K562 (cell line): ENCODE measurements around the gene SAP25. TPM values are rescaled to one million over a fixed set of nuclear protein-coding genes. Genes with fewer than 3 reads are reported as not detected.
A peak's percentile ranks its signal among the peaks of the same experiment; 100 is the strongest.

Experiments used
- ATAC-seq: fragments of 200-7000 bp; cut with Tn5 transposase; 3 replicates; pipeline ENCODE4 v1.9.1; 2020; ENCODE audit warnings: moderate library complexity
- BruUV-seq: library from RNA; stranded (reverse); fragments of 400-500 nt; replicated peaks from 2 replicates; lab custom pipeline; 2021; lab: Mats Ljungman, UMichigan
- CTCF ChIA-PET: fragments of 300-600 bp; formaldehyde crosslinking; extraction: SDS; loops from one replicate; lab custom pipeline; 2021; ENCODE audit warnings: low intra/inter-chr PET ratio; lab: Yijun Ruan, JAX
- POLR2A ChIA-PET: fragments of 300-600, 350-650 bp; sonication (Branson Sonifier 250); formaldehyde crosslinking; extraction: SDS; loops from one replicate; lab custom pipeline; 2021; ENCODE audit warnings: antibody characterized with exemption, inconsistent platforms; lab: Yijun Ruan, JAX
- DNase-seq, 4 experiments: peaks; one replicate each; pipeline versions ENCODE4 v3.0.0 to v3.0.0-alpha.2; 2011 to 2018; ENCODE audit warnings: low spot score in 3 of 4, mixed read lengths in 3 of 4; ENCODE audit errors: extremely low read depth in 1 of 4
- FAIRE-seq: peaks from 2 replicates; lab custom pipeline; 2011; peaks lifted over from hg19 to GRCh38; lab: Jason Lieb, UNC
- H2AFZ ChIP-seq: 2 replicates; pipeline ENCODE4 v1.6.0; 2011; ENCODE audit warnings: low read depth, low read length, control low read depth, inconsistent platforms
- H3K27ac ChIP-seq: fragments of 200-600 bp; 3 replicates; pipeline ENCODE4 v1.8.0; 2011; ENCODE audit warnings: low read depth, mild to moderate bottlenecking, control low read depth, inconsistent platforms, low read length, moderate library complexity, mixed read lengths; ENCODE audit errors: extremely low read depth
- H3K27me3 ChIP-seq, 2 experiments: fragments of 300-600 bp in 1 of 2; 2 replicates in 1 of 2; 3 replicates in 1 of 2; pipeline versions ENCODE4 v1.6.0 to v1.8.0; 2011; ENCODE audit warnings: inconsistent platforms in 2 of 2, low read length in 2 of 2, mild to moderate bottlenecking in 1 of 2, mixed read lengths in 1 of 2, moderate library complexity in 1 of 2; ENCODE audit not compliant: control insufficient read depth in 2 of 2, insufficient read depth in 2 of 2
- H3K36me3 ChIP-seq: fragments of 300-600 bp; 3 replicates; pipeline ENCODE4 v1.8.0; 2011; ENCODE audit warnings: mild to moderate bottlenecking, low read length, inconsistent platforms; ENCODE audit not compliant: control insufficient read depth, insufficient read depth
- H3K4me1 ChIP-seq, 2 experiments: fragments of 200-600 bp in 1 of 2; replicated peaks in 1 of 2; 2 replicates in 1 of 2; 3 replicates in 1 of 2; pipeline versions ENCODE4 v1.5.1 to v1.8.0; 2011; ENCODE audit warnings: inconsistent platforms in 2 of 2, low read length in 2 of 2, mild to moderate bottlenecking in 1 of 2, mixed read lengths in 1 of 2, moderate library complexity in 1 of 2; ENCODE audit not compliant: control insufficient read depth in 2 of 2, insufficient read depth in 2 of 2
- H3K4me2 ChIP-seq: 2 replicates; pipeline ENCODE4 v1.6.1; 2011; ENCODE audit warnings: low read length, control low read depth, inconsistent platforms, mixed read lengths; ENCODE audit not compliant: insufficient read depth
- H3K4me3 ChIP-seq: fragments of 200-600 bp; sonication (generic), shearing (Covaris generic); 2 replicates; pipeline ENCODE4 v1.5.1; 2016; ENCODE audit warnings: control low read depth, inconsistent platforms
- H3K79me2 ChIP-seq: fragments of 200-600 bp; 3 replicates; pipeline ENCODE4 v1.8.0; 2011; ENCODE audit warnings: low read length, inconsistent platforms; ENCODE audit not compliant: control insufficient read depth, insufficient read depth
- H3K9ac ChIP-seq, 2 experiments: 2 replicates each; pipeline versions ENCODE4 v1.6.0 to v1.6.1; 2011; ENCODE audit warnings: low read depth in 2 of 2, low read length in 2 of 2, control low read depth in 1 of 2, inconsistent platforms in 1 of 2, mild to moderate bottlenecking in 1 of 2, mixed read lengths in 1 of 2; ENCODE audit not compliant: insufficient read depth in 1 of 2
- H3K9me1 ChIP-seq: one replicate; pipeline ENCODE4 v1.6.0; 2011; ENCODE audit warnings: inconsistent platforms, mild to moderate bottlenecking, low read length, moderate library complexity; ENCODE audit not compliant: control insufficient read depth, insufficient read depth
- H3K9me3 ChIP-seq: replicated peaks from 2 replicates; pipeline ENCODE4 v1.5.1; 2011; ENCODE audit warnings: low read depth, low read length, inconsistent platforms; ENCODE audit not compliant: control insufficient read depth, insufficient read depth
- H4K20me1 ChIP-seq: replicated peaks from 2 replicates; pipeline ENCODE4 v1.6.1; 2011; ENCODE audit warnings: low read length, inconsistent platforms, mixed read lengths; ENCODE audit not compliant: control insufficient read depth, insufficient read depth
- CBFB ChIP-seq: sonication (generic); formaldehyde crosslinking; IDR thresholded peaks from 2 replicates; pipeline ENCODE4 v1.4.0; 2020; ENCODE audit warnings: mild to moderate bottlenecking, missing genetic modification reagents
- CBX2 ChIP-seq: fragments of 200-600 bp; sonication (generic); IDR thresholded peaks from one replicate; pipeline ENCODE4 v1.6.1; 2012; ENCODE audit warnings: mild to moderate bottlenecking, low read length, inconsistent platforms; ENCODE audit not compliant: insufficient read depth, poor library complexity, severe bottlenecking
- POLR2G ChIP-seq: fragments of 200-400 bp; formaldehyde crosslinking; IDR thresholded peaks from 2 replicates; pipeline ENCODE4 v1.6.1; 2017; ENCODE audit warnings: low read depth, mild to moderate bottlenecking, antibody characterized with exemption, low read length, moderate library complexity
- PTBP1 ChIP-seq: fragments of 200-400 bp; formaldehyde crosslinking; IDR thresholded peaks from 2 replicates; pipeline ENCODE4 v1.6.1; 2017; ENCODE audit warnings: low read depth, low read length
- PURB ChIP-seq: sonication (generic); formaldehyde crosslinking; IDR thresholded peaks from 2 replicates; pipeline ENCODE4 v1.9.0; 2021; ENCODE audit warnings: low read depth, mild to moderate bottlenecking, missing genetic modification reagents
- SOX6 ChIP-seq: fragments of 450-650 bp; IDR thresholded peaks from 2 replicates; pipeline ENCODE4 v1.6.1; 2014; ENCODE audit warnings: mild to moderate bottlenecking
- WGBS: fragments of 100-300 bp; shearing (Covaris generic); methylation state at CpG from one replicate; pipeline ENCODE4 v1.1.6; 2016; ENCODE audit warnings: low coverage, mixed read lengths; ENCODE audit not compliant: insufficient coverage; ENCODE audit errors: missing lambda C conversion rate; 5-methylcytosine and 5-hydroxymethylcytosine counted together
- in situ Hi-C: fragments of 300-500 bp; cut with MboI; formaldehyde crosslinking; loops from 4 replicates; pipeline ENCODE4 v1.15.0; 2018; ENCODE audit warnings: inconsistent platforms, mixed read lengths
- intact Hi-C: fragments of 100-400 bp; cut with micrococcal nuclease; formaldehyde crosslinking; loops from 2 replicates; pipeline ENCODE4 v1.14.2; 2022
- polyA plus RNA-seq, 8 experiments: library from polyadenylated mRNA; depleted of rRNA in 4 of 8; stranded (reverse) in 5 of 8; unstranded in 3 of 8; fragments of >200 nt; fragmentation: Nextera tagmentation in 2 of 8; fragmentation: Illumina TruSeq in 1 of 8; extraction: Ambion mirVana in 2 of 8; extraction: Trizol in 1 of 8; gene quantifications; 2 replicates each; pipeline versions ENCODE4 v1.2.1 to v1.2.3, GENCODE V29; 2011 to 2014; ENCODE audit warnings: inconsistent platforms in 1 of 8, missing spikeins in 1 of 8
- total RNA-seq, 7 experiments: library from RNA; depleted of rRNA in 6 of 7; stranded (reverse); fragments of >200 nt in 6 of 7; fragmentation: Illumina TruSeq in 2 of 7; extraction: Trizol in 2 of 7; gene quantifications; 2 replicates each; pipeline versions ENCODE4 v1.2.1 to v1.2.3, GENCODE V29; 2011 to 2021; ENCODE audit warnings: low replicate concordance in 1 of 7
- TF ChIP-seq, protein P1 (sequence below), 3 experiments: fragments of 200-800 bp in 1 of 3; sonication (Bioruptor generic) in 1 of 3; sonication (generic) in 1 of 3; formaldehyde crosslinking in 1 of 3; IDR thresholded peaks; 2 replicates each; pipeline versions ENCODE4 v1.6.1 to v1.8.0; 2016 to 2022; ENCODE audit warnings: mild to moderate bottlenecking in 2 of 3, missing compliant biosample characterization in 2 of 3, missing genetic modification characterization in 2 of 3, missing genetic modification reagents in 1 of 3
- TF ChIP-seq, protein P2 (sequence below): fragments of 200-800 bp; sonication (Bioruptor generic); IDR thresholded peaks from 2 replicates; pipeline ENCODE4 v1.6.1; 2017; ENCODE audit warnings: missing genetic modification characterization, missing compliant biosample characterization
- TF ChIP-seq, protein P3 (sequence below): fragments of 450-650 bp; IDR thresholded peaks from 2 replicates; pipeline ENCODE4 v1.7.0; 2016; ENCODE audit warnings: borderline replicate concordance

The SAP25 gene
- total and polyA plus RNA-seq, 9 of the 15 experiments (the other 6 are each of a cell fraction or from before 2014, with no cell fraction given) = 0.13 to 5.3 (median 0.78) TPM; not detected in 1

DNA sequence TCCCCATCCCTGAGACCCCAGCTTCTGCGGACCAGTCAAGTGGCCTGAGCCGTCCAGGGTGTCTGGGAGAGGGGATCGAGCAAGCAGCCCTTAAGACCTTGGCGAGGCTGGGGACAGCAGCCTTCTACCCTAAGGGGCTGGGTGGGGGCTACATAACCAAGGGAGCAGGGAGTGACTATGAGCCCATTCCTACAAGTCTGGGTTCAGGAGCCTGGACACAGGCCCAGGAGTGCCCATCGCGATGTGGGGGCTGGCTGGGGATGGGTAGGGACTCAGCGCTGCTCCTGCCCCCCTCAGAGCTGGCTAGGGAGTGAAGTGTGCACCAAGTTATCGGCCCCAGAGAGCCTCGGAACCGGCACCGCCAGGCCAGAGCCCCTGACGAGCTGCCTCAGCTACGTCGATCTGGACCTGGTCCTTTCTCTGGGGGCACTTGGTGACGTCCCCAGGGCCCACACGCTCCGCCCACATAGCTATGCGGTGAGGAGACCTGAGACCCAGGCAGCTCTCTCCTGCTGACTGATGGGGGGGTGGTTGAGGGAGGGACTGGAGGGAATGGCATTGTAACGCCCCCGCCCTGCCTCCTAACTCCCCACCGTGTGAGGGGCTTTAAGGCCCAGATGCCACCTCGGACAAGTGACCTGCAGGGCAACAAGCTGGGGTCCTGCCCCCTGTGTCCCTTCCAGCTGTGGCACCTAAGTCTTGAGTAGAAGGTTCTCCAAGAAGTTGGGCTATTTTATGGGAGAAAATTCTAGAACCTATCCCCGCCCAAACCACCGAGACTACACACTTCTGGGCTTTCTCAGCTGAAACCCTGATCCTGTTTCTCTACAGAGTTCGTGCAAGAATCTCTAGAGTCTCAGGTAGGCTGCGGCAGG lies 2.5 kb downstream of the SAP25 start:
- peaks cover 6 to 85% of the 10 kb centered on the region in 2 experiments; a peak in 4 of 5 replicates for H3K4me1 ChIP-seq
- in situ Hi-C loops (loop anchor here (25.0 kb wide), 1 partner anchor 109 kb away; the partner anchor contains the start of gene SPACDR), intact Hi-C loops (no loop called here)
- H4K20me1 ChIP-seq = no peaks in the 10 kb centered on the region
- no peak overlapping the region for H3K27ac ChIP-seq
- no peak overlapping the region for H3K4me3 ChIP-seq
- peaks cover 8% of the 10 kb centered on the region for H3K9me1 ChIP-seq
- 76% methylated on average over 26 of the region's 26 CpGs for WGBS
- no TSS peak for BruUV-seq
- ChIA-PET POLR2A (interaction anchor here (0.6 to 2.8 kb wide), 5 partner anchors 10 to 126 kb away, joined by 3 to 9 read pairs (median 4); no protein-coding TSS in a partner anchor), CTCF (no interaction called here)
- FAIRE-seq (no peak), DNase-seq (peak in 1 of 4 experiments; percentile 27), ATAC-seq (no peak)
- H3K9ac ChIP-seq = peak overlapping the region in 1 of 2 experiments; percentile 57; a peak in 2 of 4 replicates
- H3K36me3 ChIP-seq = peaks cover 27% of the 10 kb centered on the region; the same call in 1 of the 3 replicates
- TF ChIP-seq PTBP1 (0 out of 2 replicates have a peak, but pooled peaks have one; percentile 13), PURB (CRISPR knock-in tag) (no peak), CBFB (CRISPR knock-in tag) (no peak), SOX6 (no peak), POLR2G (peak; percentile 76), CBX2 (no peak)
- TF ChIP-seq, protein P1, sequence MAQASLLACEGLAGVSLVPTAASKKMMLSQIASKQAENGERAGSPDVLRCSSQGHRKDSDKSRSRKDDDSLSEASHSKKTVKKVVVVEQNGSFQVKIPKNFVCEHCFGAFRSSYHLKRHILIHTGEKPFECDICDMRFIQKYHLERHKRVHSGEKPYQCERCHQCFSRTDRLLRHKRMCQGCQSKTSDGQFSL (CRISPR knock-in tag; IDR thresholded peaks at IDR 0.05) = peak; percentile 62; the same call in 1 of the 2 replicates
- TF ChIP-seq, protein P1 (tag; IDR thresholded peaks at IDR 0.05) = no peak
- TF ChIP-seq, protein P2, sequence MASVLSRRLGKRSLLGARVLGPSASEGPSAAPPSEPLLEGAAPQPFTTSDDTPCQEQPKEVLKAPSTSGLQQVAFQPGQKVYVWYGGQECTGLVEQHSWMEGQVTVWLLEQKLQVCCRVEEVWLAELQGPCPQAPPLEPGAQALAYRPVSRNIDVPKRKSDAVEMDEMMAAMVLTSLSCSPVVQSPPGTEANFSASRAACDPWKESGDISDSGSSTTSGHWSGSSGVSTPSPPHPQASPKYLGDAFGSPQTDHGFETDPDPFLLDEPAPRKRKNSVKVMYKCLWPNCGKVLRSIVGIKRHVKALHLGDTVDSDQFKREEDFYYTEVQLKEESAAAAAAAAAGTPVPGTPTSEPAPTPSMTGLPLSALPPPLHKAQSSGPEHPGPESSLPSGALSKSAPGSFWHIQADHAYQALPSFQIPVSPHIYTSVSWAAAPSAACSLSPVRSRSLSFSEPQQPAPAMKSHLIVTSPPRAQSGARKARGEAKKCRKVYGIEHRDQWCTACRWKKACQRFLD (CRISPR knock-in tag) = no peak
- TF ChIP-seq, protein P3, sequence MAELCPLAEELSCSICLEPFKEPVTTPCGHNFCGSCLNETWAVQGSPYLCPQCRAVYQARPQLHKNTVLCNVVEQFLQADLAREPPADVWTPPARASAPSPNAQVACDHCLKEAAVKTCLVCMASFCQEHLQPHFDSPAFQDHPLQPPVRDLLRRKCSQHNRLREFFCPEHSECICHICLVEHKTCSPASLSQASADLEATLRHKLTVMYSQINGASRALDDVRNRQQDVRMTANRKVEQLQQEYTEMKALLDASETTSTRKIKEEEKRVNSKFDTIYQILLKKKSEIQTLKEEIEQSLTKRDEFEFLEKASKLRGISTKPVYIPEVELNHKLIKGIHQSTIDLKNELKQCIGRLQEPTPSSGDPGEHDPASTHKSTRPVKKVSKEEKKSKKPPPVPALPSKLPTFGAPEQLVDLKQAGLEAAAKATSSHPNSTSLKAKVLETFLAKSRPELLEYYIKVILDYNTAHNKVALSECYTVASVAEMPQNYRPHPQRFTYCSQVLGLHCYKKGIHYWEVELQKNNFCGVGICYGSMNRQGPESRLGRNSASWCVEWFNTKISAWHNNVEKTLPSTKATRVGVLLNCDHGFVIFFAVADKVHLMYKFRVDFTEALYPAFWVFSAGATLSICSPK = no peak
- no peak overlapping the region for H2AFZ ChIP-seq
- H3K79me2 ChIP-seq = no peaks in the 10 kb centered on the region
- no peak overlapping the region for H3K4me2 ChIP-seq
- no peaks in the 10 kb centered on the region for H3K27me3 ChIP-seq
- no peaks in the 10 kb centered on the region for H3K9me3 ChIP-seq
